ENCODE measurements around the gene USP12. TPM values are rescaled to one million over a fixed set of nuclear protein-coding genes. Genes with fewer than 3 reads are reported as not detected.
"Not testable (repeated sequence)": the region's sequence is repeated elsewhere in the genome, so short reads cannot be mapped to it uniquely, and the experiment has no call there.

Gene USP12
- 34.1 and 42.1 TPM in 2 replicates for total RNA-seq (2014; rRNA removed; shearing (Covaris generic))
- polyA plus RNA-seq (2015; cell fraction: cytosol; rRNA removed), result 34.1 and 40.2 TPM in 2 replicates
- polyA plus RNA-seq (2015; cell fraction: nucleus; rRNA removed), result 26.1 and 27.8 TPM in 2 replicates

GRCh38 chr13:27171244-27171826 lies at the start of gene USP12:
USP12 (minus strand) TSS chr13:27171811; CDS start chr13:27171639, 172 bp downstream.
- no peak for DNase-seq (ENCODE audit: low read depth)

GRCh38 chr13:27219611-27220010 lies 48.0 kb upstream of the USP12 start:
- DNase-seq (ENCODE audit: low read depth), result no peak

GRCh38 chr13:27218861-27219260 lies 47.2 kb upstream of the USP12 start:
- not testable (repeated sequence) for DNase-seq (ENCODE audit: low read depth)

GRCh38 chr13:27217791-27218190 lies 46.2 kb upstream of the USP12 start:
- DNase-seq (ENCODE audit: low read depth), result not testable (repeated sequence)

- not testable (repeated sequence) for DNase-seq (ENCODE audit: low read depth)
These were observed 41.8 kb upstream of the USP12 start for GRCh38 chr13:27213386-27213785.

GRCh38 chr13:27211771-27212364 lies 40.3 kb upstream of the USP12 start:
- peak; percentile 87 for DNase-seq (ENCODE audit: low read depth)

- DNase-seq (ENCODE audit: low read depth), result no peak
These were observed 39.7 kb upstream of the USP12 start for GRCh38 chr13:27211271-27211670.

- no peak for DNase-seq (ENCODE audit: low read depth)
These were observed 36.9 kb upstream of the USP12 start for GRCh38 chr13:27208514-27208913.

- peak; percentile 42 for DNase-seq (ENCODE audit: low read depth)
These were observed 32.2 kb upstream of the USP12 start for GRCh38 chr13:27203854-27204253.

- no peak for DNase-seq (ENCODE audit: low read depth)
These were observed 31.6 kb upstream of the USP12 start for GRCh38 chr13:27203186-27203585.

GRCh38 chr13:27201661-27202060 lies 30.1 kb upstream of the USP12 start:
- DNase-seq (ENCODE audit: low read depth), result peak; percentile 75

GRCh38 chr13:27200413-27201070 lies 28.9 kb upstream of the USP12 start:
- no peak for DNase-seq (ENCODE audit: low read depth)

- no peak for DNase-seq (ENCODE audit: low read depth)
These were observed 28.1 kb upstream of the USP12 start for GRCh38 chr13:27199696-27200095.

GRCh38 chr13:27199211-27199610 lies 27.6 kb upstream of the USP12 start:
- DNase-seq (ENCODE audit: low read depth), result no peak

GRCh38 chr13:27194895-27195764 lies 23.5 kb upstream of the USP12 start:
- peak; percentile 98 for DNase-seq (ENCODE audit: low read depth)

GRCh38 chr13:27194209-27194608 lies 22.6 kb upstream of the USP12 start:
- no peak for DNase-seq (ENCODE audit: low read depth)

GRCh38 chr13:27193496-27193895 lies 21.9 kb upstream of the USP12 start:
- no peak for DNase-seq (ENCODE audit: low read depth)

- DNase-seq (ENCODE audit: low read depth), result no peak
These were observed 21.4 kb upstream of the USP12 start for GRCh38 chr13:27192973-27193372.

GRCh38 chr13:27192367-27192766 lies 20.8 kb upstream of the USP12 start:
- DNase-seq (ENCODE audit: low read depth), result not testable (repeated sequence)

GRCh38 chr13:27189192-27189591 lies 17.6 kb upstream of the USP12 start:
- no peak for DNase-seq (ENCODE audit: low read depth)

GRCh38 chr13:27188239-27188638 lies 16.6 kb upstream of the USP12 start:
- no peak for DNase-seq (ENCODE audit: low read depth)

- peak; percentile 43 for DNase-seq (ENCODE audit: low read depth)
These were observed 14.7 kb upstream of the USP12 start for GRCh38 chr13:27186295-27186694.

Data from HT1080 (cell line).